Mesodermal cell (in vitro differentiated cells): Measurements from ENCODE around the gene GRIK3.

ENCODE experiments used
- H3K27ac ChIP-seq: 2 replicates; pipeline ENCODE4 v1.7.0; 2013; ENCODE audit warnings: mild to moderate bottlenecking, low read depth, low read length, moderate library complexity; ENCODE audit not compliant: severe bottlenecking
- H3K36me3 ChIP-seq: 2 replicates; pipeline ENCODE4 v1.7.1; 2013; ENCODE audit warnings: mild to moderate bottlenecking, low read length, moderate library complexity; ENCODE audit not compliant: control insufficient read depth, insufficient read depth
- H3K4me1 ChIP-seq: one replicate; pipeline ENCODE4 v1.7.1; 2013; ENCODE audit warnings: mild to moderate bottlenecking, low read length; ENCODE audit not compliant: insufficient read depth, control insufficient read depth, poor library complexity, severe bottlenecking
- H3K4me3 ChIP-seq: 2 replicates; pipeline ENCODE4 v1.7.0; 2013; ENCODE audit warnings: low read length, control low read depth, mild to moderate bottlenecking; ENCODE audit not compliant: insufficient read depth, poor library complexity, severe bottlenecking; ENCODE audit errors: extremely low read depth
- H3K9me3 ChIP-seq: 2 replicates; pipeline ENCODE4 v1.7.1; 2013; ENCODE audit warnings: mild to moderate bottlenecking, low read length, moderate library complexity; ENCODE audit not compliant: control insufficient read depth
- WGBS, 2 experiments: methylation state at CpG; one replicate each; pipeline ENCODE4 v1.1.5; 2013; ENCODE audit warnings: missing lambda C conversion rate in 2 of 2; ENCODE audit not compliant: insufficient coverage in 2 of 2; 5-methylcytosine and 5-hydroxymethylcytosine counted together

Gene GRIK3

GRCh38 chr1:36888811-36889477, 145.4 kb downstream of the GRIK3 start:
- H3K9me3 ChIP-seq = no peaks in the 10 kb centered on the region
- WGBS, 2 experiments = 90 to 96% methylated on average over 4 to 5 of the region's 7 CpGs
- H3K4me3 ChIP-seq = no peak overlapping the region
- no peak overlapping the region for H3K27ac ChIP-seq
- no peaks in the 10 kb centered on the region for H3K36me3 ChIP-seq
- peaks cover 3% of the 10 kb centered on the region for H3K4me1 ChIP-seq

GRCh38 chr1:36885540-36886357, 148.6 kb downstream of the GRIK3 start:
- Histone ChIP-seq H3K9me3 (no peaks in the 10 kb centered on the region), H3K36me3 (no peaks in the 10 kb centered on the region), H3K4me3 (no peak overlapping the region), H3K27ac (no peak overlapping the region), H3K4me1 (peaks cover 3% of the 10 kb centered on the region)
- WGBS, 2 experiments = 86 to 100% methylated on average over 1 to 5 of the region's 7 CpGs

- no peak overlapping the region for H3K27ac ChIP-seq
- H3K4me1 ChIP-seq = peaks cover 3% of the 10 kb centered on the region
- no peaks in the 10 kb centered on the region for H3K9me3 ChIP-seq
- no peak overlapping the region for H3K4me3 ChIP-seq
- no peaks in the 10 kb centered on the region for H3K36me3 ChIP-seq
- WGBS, 2 experiments = 92% methylated on average over 3 to 4 of the region's 4 CpGs
Measured at GRCh38 chr1:36884801-36885200, 149.5 kb downstream of the GRIK3 start.

DNA sequence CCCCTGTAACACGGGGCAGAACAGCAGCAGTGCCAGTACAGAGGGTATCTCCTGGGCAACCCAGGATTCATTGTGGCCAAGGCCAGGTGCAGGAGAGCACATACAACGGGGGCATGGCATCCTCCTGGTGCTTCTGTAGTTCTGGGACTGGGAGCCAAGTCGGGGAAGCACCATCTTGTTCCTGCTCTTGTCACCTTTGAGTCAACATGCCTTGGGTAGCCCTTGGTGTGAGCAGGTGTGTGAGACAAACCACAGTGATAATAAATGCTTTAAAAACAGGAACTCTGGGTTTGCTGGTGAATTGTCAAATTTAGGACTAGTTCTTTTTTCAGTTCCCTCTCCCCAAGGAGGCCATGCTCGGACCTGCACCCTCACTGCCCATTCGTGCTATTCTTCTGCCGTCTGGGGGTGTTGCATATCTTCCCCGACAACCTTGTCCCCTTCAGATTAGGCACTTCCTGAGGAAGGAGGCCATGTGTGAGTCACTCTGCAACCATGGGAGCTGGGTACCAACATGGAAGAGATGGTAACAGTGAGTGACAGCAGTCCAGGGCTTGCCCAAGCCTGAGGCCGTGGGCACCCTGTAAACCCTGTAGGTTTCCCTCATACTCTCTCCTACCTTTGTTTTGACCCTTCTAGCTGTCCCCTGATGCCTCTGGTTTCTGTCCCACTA, 150.2 kb downstream of the GRIK3 start:
- Histone ChIP-seq H3K9me3 (no peaks in the 10 kb centered on the region), H3K4me3 (no peak overlapping the region), H3K36me3 (no peaks in the 10 kb centered on the region), H3K4me1 (peaks cover 3% of the 10 kb centered on the region), H3K27ac (no peak overlapping the region)
- 94 to 96% methylated on average over 5 to 7 of the region's 8 CpGs for WGBS, 2 experiments

DNA sequence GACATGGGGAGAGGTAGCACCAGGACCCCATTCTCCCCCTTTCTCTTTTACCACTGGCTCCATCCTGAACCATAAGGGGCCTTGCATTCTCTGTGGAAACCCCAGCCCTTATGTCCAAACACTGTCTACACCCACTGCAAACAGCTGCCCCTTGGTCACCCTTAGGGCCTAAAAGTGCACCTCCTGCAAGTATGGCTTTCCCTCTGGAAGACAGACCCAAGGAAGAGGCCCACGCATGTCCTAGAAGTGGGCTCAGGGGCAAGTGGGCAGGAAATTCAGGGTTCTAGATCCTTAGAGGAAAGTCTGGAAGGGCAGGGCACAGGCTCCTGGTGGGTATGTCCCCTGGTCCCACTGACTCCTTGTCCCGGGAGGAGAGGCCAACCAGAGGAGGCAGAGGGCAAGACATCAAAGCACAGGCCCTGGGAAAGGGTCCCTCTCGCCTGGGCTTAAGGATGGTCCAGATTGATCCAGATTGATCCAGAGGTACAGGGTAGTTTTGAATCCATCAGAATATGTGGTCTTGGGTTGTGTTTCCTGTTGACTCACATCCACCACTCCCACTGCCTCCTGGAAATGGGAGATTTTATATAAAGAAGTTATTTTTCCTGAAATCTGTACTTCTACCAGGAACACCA, 150.9 kb downstream of the GRIK3 start:
- Histone ChIP-seq H3K4me1 (peaks cover 3% of the 10 kb centered on the region), H3K4me3 (no peak overlapping the region), H3K9me3 (no peaks in the 10 kb centered on the region), H3K36me3 (no peaks in the 10 kb centered on the region), H3K27ac (no peak overlapping the region)
- WGBS, 2 experiments = 84 to 90% methylated on average over 2 of the region's 3 CpGs

DNA sequence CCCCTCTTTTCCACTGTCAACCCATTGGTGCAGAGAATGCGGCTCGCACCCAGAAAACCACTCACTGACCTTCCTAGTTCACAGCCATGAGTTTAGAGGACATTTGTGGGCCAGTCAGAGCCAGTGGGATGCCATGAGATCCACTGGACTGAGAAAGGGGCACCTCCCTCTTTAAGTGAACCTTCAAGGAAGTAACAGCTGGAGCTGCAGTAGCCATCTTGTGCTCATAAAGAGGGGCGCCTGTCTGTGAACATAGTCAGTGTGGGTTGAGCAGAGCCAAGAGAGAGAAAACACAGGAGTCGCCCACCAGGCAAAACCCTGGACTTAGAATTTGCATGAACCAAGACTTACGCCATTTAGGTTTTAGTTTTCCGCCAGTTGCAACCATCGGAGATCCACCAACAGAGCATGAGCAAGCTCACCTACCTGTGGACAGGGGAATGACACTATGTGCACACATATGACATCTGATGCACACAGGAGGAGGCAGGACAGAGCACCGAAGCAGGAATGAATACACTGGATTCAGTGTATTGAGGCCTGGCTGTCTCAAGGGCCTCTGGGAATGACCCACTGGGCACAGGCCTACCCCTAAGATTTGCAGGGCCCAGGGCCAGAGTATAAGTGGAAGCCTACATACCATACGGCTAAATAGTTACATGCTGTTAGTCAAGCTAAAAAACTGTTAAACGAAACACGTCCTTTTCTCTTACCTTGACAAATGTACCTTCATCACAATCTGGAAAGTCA, 151.6 kb downstream of the GRIK3 start:
- no peaks in the 10 kb centered on the region for H3K9me3 ChIP-seq
- H3K27ac ChIP-seq = no peak overlapping the region
- 92 to 94% methylated on average over 8 to 9 of the region's 11 CpGs for WGBS, 2 experiments
- no peaks in the 10 kb centered on the region for H3K36me3 ChIP-seq
- no peak overlapping the region for H3K4me3 ChIP-seq
- H3K4me1 ChIP-seq = peaks cover 3% of the 10 kb centered on the region

GRCh38 chr1:36881541-36881940, 152.8 kb downstream of the GRIK3 start:
- 97 to 100% methylated on average over 5 to 6 of the region's 6 CpGs for WGBS, 2 experiments

DNA sequence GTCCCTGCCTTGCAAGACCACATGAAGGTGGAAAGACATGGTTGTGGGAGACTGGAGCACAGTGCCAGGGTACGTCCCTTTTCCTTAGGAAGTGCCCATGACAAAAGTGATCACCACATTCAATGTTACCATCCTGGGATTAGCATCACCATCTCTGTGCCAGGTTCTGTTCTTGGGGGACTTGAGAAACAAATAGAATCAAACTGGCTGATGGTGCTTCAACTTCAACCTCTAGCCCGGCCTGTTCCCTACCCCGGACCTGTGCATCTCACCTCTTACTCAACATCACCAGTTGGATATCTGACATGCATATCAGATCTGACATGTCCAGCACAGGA, 153.3 kb downstream of the GRIK3 start:
- Histone ChIP-seq H3K9me3 (no peaks in the 10 kb centered on the region), H3K4me1 (peaks cover 3% of the 10 kb centered on the region)
- WGBS, 2 experiments = 80 to 86% methylated on average over 1 to 2 of the region's 3 CpGs

More at GRCh38 chr1:36881541-36881940, 152.8 kb downstream of the GRIK3 start:
- Histone ChIP-seq H3K4me3 (no peak overlapping the region), H3K36me3 (no peaks in the 10 kb centered on the region), H3K27ac (no peak overlapping the region), H3K9me3 (no peaks in the 10 kb centered on the region), H3K4me1 (peaks cover 3% of the 10 kb centered on the region)

DNA sequence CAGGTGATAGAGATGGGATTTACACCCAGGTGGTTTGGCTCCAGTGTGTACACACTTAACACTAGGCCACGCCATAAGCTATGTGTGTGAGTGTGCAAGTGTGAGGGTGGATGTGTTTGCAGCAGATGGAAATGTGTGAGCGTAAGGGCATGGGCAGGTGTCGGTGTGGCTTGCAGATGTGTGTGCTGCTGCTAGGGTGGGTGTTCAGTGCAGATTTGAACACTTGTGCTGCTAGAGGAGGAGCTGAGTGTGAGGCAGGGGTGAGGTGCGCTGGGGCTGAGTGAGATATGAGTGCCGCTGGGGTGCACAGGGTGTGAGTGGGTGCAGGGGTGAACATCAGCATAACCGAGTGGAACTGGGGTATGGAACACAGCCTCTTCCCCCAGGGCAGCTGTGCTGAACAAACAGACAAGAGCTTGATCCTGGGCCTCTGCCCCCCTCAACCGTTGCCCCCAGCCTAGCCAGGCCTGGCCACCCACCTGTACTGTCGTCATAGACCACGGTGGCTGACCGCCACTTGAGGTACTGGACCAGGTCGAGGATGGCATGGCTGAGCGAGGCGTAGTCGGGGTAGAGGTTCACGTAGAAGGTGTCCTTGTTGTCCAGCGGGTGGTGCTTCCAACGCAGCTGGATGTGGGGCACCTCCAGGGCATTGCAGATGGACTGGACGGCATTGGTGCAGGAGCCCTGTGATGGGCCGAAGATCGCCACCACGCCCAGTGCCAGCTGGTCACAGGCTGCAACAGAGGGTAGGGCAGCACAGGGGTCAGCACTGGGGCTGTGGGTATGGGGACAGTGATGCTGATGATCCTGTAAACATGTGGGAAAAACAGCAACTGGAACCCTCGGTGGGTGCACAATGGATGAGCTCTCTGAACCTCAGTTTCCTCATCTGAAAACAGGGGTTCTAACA, 153.9 kb downstream of the GRIK3 start:
- Histone ChIP-seq H3K9me3 (no peaks in the 10 kb centered on the region), H3K4me3 (no peak overlapping the region), H3K36me3 (no peaks in the 10 kb centered on the region), H3K27ac (no peak overlapping the region), H3K4me1 (peaks cover 3% of the 10 kb centered on the region)
- 93 to 94% methylated on average over 19 to 22 of the region's 22 CpGs for WGBS, 2 experiments

More for the DNA sequence above, 153.3 kb downstream of the GRIK3 start:
- no peak overlapping the region for H3K27ac ChIP-seq
- H3K4me3 ChIP-seq = no peak overlapping the region
- no peaks in the 10 kb centered on the region for H3K36me3 ChIP-seq
